ENCODE results near the gene TRAF7. TPM values are rescaled to one million over a fixed set of nuclear protein-coding genes. Genes with fewer than 3 reads are reported as not detected.

Gene TRAF7
- total RNA-seq, 1 donor from 2014 or later, result 78.1 TPM

DNA sequence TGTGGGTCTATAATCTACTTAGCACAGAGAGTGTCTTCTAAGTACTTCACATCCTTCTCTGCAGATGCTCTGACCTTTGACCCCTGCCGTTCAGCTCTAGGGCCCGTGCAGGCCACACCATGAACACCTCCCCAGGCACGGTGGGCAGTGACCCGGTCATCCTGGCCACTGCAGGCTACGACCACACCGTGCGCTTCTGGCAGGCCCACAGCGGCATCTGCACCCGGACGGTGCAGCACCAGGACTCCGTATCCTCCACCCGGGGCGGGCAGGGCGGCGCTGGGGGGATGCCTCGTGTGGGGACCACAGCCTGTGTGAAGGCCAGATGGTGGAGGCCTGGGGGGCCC lies 50.4 kb downstream of the TRAF7 start:
- TF ChIP-seq, protein P1, sequence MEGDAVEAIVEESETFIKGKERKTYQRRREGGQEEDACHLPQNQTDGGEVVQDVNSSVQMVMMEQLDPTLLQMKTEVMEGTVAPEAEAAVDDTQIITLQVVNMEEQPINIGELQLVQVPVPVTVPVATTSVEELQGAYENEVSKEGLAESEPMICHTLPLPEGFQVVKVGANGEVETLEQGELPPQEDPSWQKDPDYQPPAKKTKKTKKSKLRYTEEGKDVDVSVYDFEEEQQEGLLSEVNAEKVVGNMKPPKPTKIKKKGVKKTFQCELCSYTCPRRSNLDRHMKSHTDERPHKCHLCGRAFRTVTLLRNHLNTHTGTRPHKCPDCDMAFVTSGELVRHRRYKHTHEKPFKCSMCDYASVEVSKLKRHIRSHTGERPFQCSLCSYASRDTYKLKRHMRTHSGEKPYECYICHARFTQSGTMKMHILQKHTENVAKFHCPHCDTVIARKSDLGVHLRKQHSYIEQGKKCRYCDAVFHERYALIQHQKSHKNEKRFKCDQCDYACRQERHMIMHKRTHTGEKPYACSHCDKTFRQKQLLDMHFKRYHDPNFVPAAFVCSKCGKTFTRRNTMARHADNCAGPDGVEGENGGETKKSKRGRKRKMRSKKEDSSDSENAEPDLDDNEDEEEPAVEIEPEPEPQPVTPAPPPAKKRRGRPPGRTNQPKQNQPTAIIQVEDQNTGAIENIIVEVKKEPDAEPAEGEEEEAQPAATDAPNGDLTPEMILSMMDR (IDR thresholded peaks at IDR 0.05), result no peak
- H3K4me1 Mint-ChIP-seq (ENCODE audit: unreplicated experiment), result peaks cover 21% of the 10 kb centered on the region
- H3K27me3 Mint-ChIP-seq (ENCODE audit: unreplicated experiment), result no peaks in the 10 kb centered on the region
- peak overlapping the region; percentile 79 for H3K4me3 Mint-ChIP-seq (ENCODE audit: unreplicated experiment)
- no peaks in the 10 kb centered on the region for H3K9me3 Mint-ChIP-seq (ENCODE audit: unreplicated experiment)
- peak overlapping the region; percentile 69 for H3K27ac Mint-ChIP-seq (ENCODE audit: unreplicated experiment)
- H3K36me3 Mint-ChIP-seq (ENCODE audit: unreplicated experiment), result peaks cover 9% of the 10 kb centered on the region
- peak; percentile 85 for DNase-seq (ENCODE audit: extremely low spot score, unreplicated experiment)

DNA sequence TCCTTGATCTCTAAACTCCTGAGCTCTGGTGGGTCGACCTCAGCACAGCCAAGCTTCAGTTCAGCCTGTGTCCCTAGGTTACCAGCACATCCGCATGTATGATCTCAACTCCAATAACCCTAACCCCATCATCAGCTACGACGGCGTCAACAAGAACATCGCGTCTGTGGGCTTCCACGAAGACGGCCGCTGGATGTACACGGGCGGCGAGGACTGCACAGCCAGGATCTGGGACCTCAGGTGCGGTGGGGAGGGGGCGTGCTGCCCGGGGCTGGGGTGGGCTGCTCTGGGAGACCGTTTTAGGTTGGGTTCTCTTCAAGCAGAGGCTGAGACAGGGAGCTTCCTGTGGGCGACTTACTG lies 50.8 kb downstream of the TRAF7 start:
- no peaks in the 10 kb centered on the region for H3K27me3 Mint-ChIP-seq (ENCODE audit: unreplicated experiment)

DNA sequence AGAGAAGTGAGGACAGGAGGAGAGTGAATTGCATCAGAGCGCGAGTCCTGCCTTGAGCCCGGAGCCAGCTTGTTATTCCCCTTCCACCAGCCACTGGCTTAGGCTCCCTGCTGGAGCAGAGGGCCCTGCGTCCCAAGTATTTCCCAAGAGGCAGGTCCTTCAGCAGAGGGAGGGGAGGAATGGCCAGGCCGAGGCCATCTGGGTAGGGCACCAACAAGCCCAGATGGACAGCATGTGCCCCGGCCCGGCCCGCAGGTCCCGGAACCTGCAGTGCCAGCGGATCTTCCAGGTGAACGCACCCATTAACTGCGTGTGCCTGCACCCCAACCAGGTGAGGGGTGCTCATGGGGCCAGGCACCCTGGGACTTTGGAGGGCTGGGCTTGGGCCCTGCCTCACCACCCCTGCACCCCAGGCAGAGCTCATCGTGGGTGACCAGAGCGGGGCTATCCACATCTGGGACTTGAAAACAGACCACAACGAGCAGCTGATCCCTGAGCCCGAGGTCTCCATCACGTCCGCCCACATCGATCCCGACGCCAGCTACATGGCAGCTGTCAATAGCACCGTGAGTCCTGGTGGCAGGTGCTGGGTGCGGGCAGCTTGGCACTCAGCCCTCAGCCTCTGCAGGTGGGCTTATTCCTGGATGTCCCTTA lies 51.3 kb downstream of the TRAF7 start:
- H3K9me3 Mint-ChIP-seq (ENCODE audit: unreplicated experiment), result no peaks in the 10 kb centered on the region
- no peaks in the 10 kb centered on the region for H3K27me3 Mint-ChIP-seq (ENCODE audit: unreplicated experiment)
- no peak overlapping the region for H3K27ac Mint-ChIP-seq (ENCODE audit: unreplicated experiment)

More for the DNA sequence above, 50.8 kb downstream of the TRAF7 start:
- TF ChIP-seq, protein P1 (IDR thresholded peaks at IDR 0.05), result no peak
- Mint-ChIP-seq H3K9me3 (ENCODE audit: unreplicated experiment) (no peaks in the 10 kb centered on the region), H3K4me3 (ENCODE audit: unreplicated experiment) (peak overlapping the region; percentile 79), H3K27ac (ENCODE audit: unreplicated experiment) (peak overlapping the region; percentile 31), H3K36me3 (ENCODE audit: unreplicated experiment) (peaks cover 9% of the 10 kb centered on the region), H3K4me1 (ENCODE audit: unreplicated experiment) (peaks cover 21% of the 10 kb centered on the region)
- DNase-seq (ENCODE audit: extremely low spot score, unreplicated experiment), result no peak

DNA sequence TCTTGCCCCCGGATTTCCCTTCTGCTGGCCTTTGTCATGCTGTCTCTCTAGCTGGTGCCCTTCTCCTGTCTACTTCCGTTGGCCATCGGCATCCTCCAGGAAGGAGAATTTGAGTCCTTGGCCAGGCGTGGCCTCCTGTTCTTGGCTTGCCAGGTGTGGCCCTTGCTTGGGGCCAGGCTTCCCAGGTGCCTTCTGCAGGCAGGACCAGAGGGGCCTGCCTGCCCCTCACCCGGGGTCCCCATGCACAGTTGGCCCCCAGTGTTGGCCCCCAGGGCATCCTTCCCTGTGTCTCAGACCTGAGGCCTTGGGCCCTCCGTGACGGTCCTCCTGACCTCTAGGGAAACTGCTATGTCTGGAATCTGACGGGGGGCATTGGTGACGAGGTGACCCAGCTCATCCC lies 52.3 kb downstream of the TRAF7 start:
- no peaks in the 10 kb centered on the region for H3K27me3 Mint-ChIP-seq (ENCODE audit: unreplicated experiment)
- H3K4me1 Mint-ChIP-seq (ENCODE audit: unreplicated experiment), result peaks cover 32% of the 10 kb centered on the region
- peak overlapping the region; percentile 44 for H3K4me3 Mint-ChIP-seq (ENCODE audit: unreplicated experiment)
- TF ChIP-seq, protein P1 (IDR thresholded peaks at IDR 0.05), result no peak
- DNase-seq (ENCODE audit: extremely low spot score, unreplicated experiment), result peak; percentile 81
- no peak overlapping the region for H3K27ac Mint-ChIP-seq (ENCODE audit: unreplicated experiment)
- peaks cover 9% of the 10 kb centered on the region for H3K36me3 Mint-ChIP-seq (ENCODE audit: unreplicated experiment)
- no peaks in the 10 kb centered on the region for H3K9me3 Mint-ChIP-seq (ENCODE audit: unreplicated experiment)

More for the DNA sequence above, 51.3 kb downstream of the TRAF7 start:
- Mint-ChIP-seq H3K4me3 (ENCODE audit: unreplicated experiment) (peak overlapping the region; percentile 79), H3K4me1 (ENCODE audit: unreplicated experiment) (peaks cover 22% of the 10 kb centered on the region), H3K36me3 (ENCODE audit: unreplicated experiment) (peaks cover 9% of the 10 kb centered on the region)
- DNase-seq (ENCODE audit: extremely low spot score, unreplicated experiment), result peak; percentile 78
- TF ChIP-seq, protein P1 (IDR thresholded peaks at IDR 0.05), result no peak

DNA sequence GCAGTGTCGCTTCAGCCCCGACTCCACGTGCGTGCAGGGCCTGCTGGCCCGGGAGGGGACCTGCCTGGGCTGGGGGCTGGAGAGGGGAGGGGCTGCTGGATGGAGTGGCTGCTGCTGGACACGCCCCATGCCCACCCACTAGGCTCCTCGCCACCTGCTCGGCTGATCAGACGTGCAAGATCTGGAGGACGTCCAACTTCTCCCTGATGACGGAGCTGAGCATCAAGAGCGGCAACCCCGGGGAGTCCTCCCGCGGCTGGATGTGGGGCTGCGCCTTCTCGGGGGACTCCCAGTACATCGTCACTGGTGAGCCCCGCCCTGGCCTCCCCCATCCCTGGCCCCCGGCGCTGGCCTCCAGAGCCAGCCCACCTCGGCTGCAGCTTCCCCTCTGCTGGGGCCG lies 52.7 kb downstream of the TRAF7 start:
- peak; percentile 83 for DNase-seq (ENCODE audit: extremely low spot score, unreplicated experiment)
- Mint-ChIP-seq H3K36me3 (ENCODE audit: unreplicated experiment) (peaks cover 9% of the 10 kb centered on the region), H3K9me3 (ENCODE audit: unreplicated experiment) (no peaks in the 10 kb centered on the region), H3K4me3 (ENCODE audit: unreplicated experiment) (no peak overlapping the region), H3K4me1 (ENCODE audit: unreplicated experiment) (peaks cover 36% of the 10 kb centered on the region), H3K27ac (ENCODE audit: unreplicated experiment) (no peak overlapping the region), H3K27me3 (ENCODE audit: unreplicated experiment) (no peaks in the 10 kb centered on the region)
- TF ChIP-seq, protein P1 (IDR thresholded peaks at IDR 0.05), result no peak

Measured in osteocyte (in vitro differentiated cells).